GM06990 (cell line): ENCODE data around the gene AGFG2.
"Not testable (repeated sequence)": the region's sequence is repeated elsewhere in the genome, so short reads cannot be mapped to it uniquely, and the experiment has no call there.

Experiments used
- DNase-seq: peaks from one replicate; pipeline ENCODE4 v3.0.0-alpha.2; 2011; ENCODE audit not compliant: insufficient read length; ENCODE audit errors: extremely low read depth
- H3K27me3 ChIP-seq: replicated peaks from 2 replicates; pipeline ENCODE4 v1.6.0; 2011; ENCODE audit warnings: low read length; ENCODE audit not compliant: control insufficient read depth, insufficient read depth
- H3K36me3 ChIP-seq: 2 replicates; pipeline ENCODE4 v1.5.1; 2011; ENCODE audit warnings: low read length; ENCODE audit not compliant: control insufficient read depth, insufficient read depth
- H3K4me3 ChIP-seq: replicated peaks from 2 replicates; pipeline ENCODE4 v1.5.1; 2011; ENCODE audit warnings: low read depth, mild to moderate bottlenecking, control low read depth, low read length
- TF ChIP-seq, protein P1 (sequence below): IDR thresholded peaks from 2 replicates; pipeline ENCODE4 v1.5.1; 2011; ENCODE audit warnings: low read length, control low read depth, mild to moderate bottlenecking, inconsistent platforms; ENCODE audit not compliant: insufficient read depth, poor library complexity, severe bottlenecking

Gene AGFG2

DNA sequence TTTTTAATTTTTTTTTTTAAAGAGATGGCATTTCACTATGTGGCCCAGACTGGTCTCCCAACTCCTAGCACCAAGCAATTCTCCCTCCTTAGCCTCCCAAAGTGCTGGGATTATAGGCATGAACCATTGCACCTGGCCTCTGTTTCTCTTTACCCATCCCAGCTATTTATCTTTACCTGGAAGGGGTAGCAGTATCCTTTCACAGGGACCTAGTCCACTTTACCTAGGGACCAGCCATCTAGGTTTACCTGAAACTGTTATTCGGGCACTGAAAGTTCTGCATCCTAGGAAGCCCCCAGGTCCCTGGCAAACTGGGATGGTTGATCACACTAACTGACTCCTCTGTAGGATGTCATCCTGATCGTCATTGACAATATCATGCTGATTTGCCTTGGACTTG is 21.7 kb upstream of the AGFG2 start:
- Histone ChIP-seq H3K36me3 (no peaks in the 10 kb centered on the region), H3K4me3 (no peak overlapping the region), H3K27me3 (no peaks in the 10 kb centered on the region)
- DNase-seq, result no peak
- TF ChIP-seq, protein P1, sequence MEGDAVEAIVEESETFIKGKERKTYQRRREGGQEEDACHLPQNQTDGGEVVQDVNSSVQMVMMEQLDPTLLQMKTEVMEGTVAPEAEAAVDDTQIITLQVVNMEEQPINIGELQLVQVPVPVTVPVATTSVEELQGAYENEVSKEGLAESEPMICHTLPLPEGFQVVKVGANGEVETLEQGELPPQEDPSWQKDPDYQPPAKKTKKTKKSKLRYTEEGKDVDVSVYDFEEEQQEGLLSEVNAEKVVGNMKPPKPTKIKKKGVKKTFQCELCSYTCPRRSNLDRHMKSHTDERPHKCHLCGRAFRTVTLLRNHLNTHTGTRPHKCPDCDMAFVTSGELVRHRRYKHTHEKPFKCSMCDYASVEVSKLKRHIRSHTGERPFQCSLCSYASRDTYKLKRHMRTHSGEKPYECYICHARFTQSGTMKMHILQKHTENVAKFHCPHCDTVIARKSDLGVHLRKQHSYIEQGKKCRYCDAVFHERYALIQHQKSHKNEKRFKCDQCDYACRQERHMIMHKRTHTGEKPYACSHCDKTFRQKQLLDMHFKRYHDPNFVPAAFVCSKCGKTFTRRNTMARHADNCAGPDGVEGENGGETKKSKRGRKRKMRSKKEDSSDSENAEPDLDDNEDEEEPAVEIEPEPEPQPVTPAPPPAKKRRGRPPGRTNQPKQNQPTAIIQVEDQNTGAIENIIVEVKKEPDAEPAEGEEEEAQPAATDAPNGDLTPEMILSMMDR, result no peak

DNA sequence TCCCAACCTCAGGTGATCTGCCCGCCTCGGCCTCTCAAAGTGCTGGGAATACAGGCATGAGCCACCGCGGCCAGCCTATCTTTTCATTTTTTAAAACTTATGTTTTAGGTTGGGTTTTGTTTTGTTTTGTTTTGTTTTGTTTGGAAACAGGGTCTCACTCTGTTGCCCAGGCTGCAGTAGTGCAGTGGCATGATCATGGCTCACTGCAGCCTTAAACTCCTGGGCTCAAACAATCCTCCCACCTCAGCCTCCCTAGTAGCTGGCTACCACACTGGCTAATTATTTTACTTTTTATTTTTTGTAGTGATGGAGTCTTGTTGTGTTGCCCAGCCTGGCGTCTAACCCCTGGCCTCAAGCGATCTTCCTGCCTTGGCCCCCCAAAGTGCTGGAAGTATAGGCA is 19.4 kb upstream of the AGFG2 start:
- Histone ChIP-seq H3K27me3 (no peaks in the 10 kb centered on the region), H3K4me3 (no peak overlapping the region), H3K36me3 (no peaks in the 10 kb centered on the region)
- no peak for DNase-seq
- TF ChIP-seq, protein P1, result no peak

DNA sequence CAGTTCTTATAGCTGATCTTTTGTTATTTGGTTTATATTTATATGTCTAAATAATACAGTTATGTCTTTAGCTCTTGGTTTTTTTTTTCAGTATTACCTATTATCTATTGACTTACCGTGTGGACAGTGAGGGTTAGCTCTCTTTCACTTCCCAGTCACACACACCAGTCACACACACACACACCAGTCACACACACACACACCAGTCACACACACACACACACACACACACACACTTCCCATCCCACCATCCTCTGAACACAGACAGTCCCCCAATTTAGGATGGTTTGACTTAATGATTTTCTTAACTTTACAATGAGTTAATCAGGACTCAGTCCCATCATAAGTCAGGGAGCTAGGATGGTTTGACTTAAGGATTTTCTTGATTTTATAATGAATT is 18.9 kb upstream of the AGFG2 start:
- TF ChIP-seq, protein P1, result no peak
- no peaks in the 10 kb centered on the region for H3K36me3 ChIP-seq
- no peak for DNase-seq
- H3K27me3 ChIP-seq, result no peaks in the 10 kb centered on the region
- H3K4me3 ChIP-seq, result no peak overlapping the region

DNA sequence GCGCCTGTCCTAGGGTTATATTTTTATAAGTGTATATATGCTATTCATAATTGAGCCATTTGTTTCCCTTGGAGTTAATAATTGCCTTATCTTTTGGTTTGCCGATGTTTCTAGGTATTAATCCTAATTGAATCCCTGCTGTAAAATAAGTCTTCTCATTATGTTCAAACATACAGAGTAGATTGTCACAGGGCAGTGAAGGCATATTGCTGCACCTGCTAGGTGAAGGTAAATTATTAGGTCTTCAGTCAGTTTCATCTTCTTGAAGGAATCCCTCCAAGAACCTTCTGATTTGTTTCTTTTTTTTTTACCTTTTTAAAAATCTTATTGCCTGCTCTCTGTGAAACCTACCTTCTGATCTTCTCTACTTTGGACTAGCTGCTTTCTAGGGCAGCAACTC is 17.9 kb upstream of the AGFG2 start:
- TF ChIP-seq, protein P1, result no peak
- no peak for DNase-seq
- Histone ChIP-seq H3K4me3 (no peak overlapping the region), H3K27me3 (no peaks in the 10 kb centered on the region), H3K36me3 (no peaks in the 10 kb centered on the region)

DNA sequence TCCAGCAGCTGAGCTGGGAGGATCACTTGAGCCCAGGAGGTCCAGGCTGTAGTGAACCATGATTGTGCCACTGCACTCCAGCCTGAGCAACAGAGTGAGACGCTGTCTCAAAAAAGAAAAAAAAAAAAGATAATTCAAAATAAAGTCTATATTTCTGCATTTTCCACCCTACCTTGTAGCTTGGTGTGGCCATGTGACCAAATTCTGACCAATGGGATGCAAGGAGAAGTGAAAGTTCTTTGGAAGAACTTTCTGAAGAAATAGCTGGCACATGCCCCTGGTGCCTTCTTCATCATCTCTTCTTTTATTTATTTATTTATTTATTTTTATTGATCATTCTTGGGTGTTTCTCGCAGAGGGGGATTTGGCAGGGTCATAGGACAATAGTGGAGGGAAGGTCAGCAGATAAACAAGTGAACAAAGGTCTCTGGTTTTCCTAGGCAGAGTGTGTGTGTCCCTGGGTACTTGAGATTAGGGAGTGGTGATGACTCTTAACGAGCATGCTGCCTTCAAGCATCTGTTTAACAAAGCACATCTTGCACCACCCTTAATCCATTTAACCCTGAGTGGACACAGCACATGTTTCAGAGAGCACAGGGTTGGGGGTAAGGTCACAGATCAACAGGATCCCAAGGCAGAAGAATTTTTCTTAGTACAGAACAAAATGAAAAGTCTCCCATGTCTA is 17.0 kb upstream of the AGFG2 start:
- not testable (repeated sequence) for H3K36me3 ChIP-seq, H3K4me3 ChIP-seq, H3K27me3 ChIP-seq, DNase-seq

DNA sequence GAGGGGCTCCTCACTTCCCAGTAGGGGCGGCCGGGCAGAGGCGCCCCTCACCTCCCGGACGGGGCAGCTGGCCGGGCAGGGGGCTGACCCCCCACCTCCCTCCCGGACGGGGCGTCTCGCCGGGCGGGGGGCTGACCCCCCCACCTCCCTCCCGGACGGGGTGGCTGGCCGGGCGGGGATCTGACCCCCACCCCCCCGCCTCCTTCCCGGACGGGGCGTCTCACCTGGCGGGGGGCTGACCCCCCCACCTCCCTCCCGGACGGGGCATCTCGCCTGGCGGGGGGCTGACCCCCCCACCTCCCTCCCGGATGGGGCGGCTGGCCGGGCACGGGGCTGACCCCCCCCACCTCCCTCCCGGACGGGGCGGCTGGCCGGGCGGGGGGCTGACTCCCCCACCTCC is 15.8 kb upstream of the AGFG2 start:
- not testable (repeated sequence) for H3K4me3 ChIP-seq, DNase-seq, H3K36me3 ChIP-seq, H3K27me3 ChIP-seq

DNA sequence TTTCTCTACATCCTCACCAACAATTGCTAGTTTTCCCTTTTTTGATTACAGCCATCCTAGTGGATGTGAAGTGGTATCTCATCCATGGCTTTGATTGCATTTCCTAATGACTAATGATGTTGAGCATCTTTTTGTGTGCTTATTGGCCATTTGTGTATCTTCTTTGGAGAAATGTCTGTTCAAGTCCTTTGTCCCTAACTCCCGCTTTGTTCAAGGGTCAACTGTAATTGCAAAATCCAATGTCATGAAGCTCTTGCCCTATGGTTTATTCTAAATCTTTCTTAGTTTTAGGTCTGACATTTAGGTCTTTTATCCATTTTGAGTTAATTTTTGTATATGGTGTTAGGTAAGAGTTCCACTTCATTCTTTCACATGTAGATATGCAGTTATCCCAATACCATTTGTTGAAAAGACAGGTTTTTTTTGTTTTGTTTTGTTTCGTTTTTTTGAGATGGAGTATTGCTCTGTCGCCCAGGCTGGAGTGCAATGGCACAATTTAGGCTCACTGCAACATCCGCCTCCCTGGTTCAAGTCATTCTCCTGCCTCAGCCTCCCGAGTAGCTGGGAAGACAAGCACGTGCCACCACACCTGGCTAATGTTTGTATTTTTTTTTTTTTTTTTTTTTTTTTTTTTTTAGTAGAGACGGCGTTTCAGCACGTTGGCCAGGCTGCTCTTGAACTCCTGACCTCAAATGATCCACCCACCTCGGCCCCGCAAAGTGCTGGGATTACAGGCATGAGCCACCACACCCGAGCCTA is 10.7 kb upstream of the AGFG2 start:
- DNase-seq, H3K4me3 ChIP-seq, H3K36me3 ChIP-seq, H3K27me3 ChIP-seq: not testable (repeated sequence)
